HS-27A (cell line): ENCODE results near the gene SLC15A5.
A peak's percentile ranks its signal among the peaks of the same experiment; 100 is the strongest.

ENCODE experiments used
- DNase-seq: peaks from one replicate; pipeline ENCODE4 v3.0.0-alpha.2; 2012; ENCODE audit warnings: low read depth, missing footprints

SLC15A5 gene

DNA sequence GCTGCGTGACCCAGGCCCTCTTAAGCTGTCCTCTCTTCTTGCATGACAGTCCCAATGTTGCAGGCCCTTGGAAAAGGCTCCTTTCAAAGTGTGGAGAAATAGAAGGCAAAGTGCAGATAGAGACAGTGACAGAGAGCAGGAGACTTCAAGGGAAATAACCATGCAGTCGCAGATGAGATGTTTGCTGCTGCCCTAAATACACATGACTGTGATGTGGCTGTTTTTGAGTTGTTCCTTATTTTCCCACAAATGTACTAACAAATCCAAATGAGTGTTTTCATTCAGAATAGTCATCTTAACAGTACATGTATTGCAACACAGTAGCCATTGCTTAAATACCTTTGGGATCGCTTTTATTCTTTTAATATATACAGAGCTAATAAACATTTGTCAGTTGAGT is 101.6 kb downstream of the SLC15A5 start:
- no peak for DNase-seq

DNA sequence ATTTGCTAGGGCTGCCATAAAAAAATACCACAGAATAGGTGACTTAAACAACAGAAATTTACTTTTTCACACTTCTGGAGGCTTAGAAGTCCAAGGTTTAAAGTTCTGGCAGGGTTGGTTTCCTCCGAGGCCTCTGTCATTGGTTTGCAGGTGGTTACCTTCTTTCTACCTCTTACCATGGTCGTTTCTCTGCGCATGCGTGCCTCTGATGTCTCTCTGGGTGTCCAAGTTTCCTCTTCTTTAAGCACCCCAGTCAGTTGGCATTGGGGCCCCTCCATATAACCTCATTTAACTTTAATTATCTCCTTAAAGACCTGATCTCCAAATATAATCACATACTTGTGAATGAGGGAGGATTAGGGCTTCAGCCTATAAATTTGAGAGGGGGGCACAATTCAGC is 103.2 kb downstream of the SLC15A5 start:
- DNase-seq = no peak

DNA sequence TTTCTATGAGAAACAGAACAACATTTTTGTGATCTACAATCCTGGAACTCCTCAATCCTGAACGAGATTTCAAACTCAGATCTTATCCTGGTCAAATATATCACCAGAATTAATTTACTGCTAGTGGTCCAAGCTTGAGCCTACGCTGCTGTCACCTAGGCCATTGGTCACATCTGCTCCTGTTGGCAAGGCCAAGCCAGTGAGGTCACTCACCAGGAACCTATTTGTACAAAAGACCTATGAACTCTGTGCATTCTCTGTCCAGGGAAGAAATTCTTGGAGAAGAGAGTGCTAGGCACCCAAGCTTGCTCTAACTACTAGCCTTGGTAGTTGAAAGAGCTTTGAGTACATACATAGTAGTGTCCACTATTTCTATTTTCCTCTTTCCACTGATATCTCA is 106.1 kb downstream of the SLC15A5 start:
- no peak for DNase-seq

DNA sequence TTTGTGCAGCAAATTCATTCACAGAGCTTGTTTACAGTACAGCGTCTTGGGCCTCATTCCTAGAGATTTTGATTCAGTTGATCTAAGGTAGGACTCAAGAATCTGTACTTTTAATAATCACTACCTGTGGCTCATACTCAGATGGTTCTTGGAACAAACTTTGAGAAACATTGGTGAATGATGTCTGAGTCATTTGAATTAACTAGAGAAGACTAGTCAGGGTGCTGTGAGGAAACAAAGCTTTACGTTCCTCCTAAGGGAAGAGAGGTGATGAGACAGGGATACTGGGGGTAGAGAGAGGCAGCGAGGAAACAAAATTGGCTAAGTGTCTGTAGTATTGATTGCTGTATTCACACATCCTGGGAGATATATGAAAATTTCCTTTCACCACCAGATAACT is 109.4 kb downstream of the SLC15A5 start:
- DNase-seq = no peak

DNA sequence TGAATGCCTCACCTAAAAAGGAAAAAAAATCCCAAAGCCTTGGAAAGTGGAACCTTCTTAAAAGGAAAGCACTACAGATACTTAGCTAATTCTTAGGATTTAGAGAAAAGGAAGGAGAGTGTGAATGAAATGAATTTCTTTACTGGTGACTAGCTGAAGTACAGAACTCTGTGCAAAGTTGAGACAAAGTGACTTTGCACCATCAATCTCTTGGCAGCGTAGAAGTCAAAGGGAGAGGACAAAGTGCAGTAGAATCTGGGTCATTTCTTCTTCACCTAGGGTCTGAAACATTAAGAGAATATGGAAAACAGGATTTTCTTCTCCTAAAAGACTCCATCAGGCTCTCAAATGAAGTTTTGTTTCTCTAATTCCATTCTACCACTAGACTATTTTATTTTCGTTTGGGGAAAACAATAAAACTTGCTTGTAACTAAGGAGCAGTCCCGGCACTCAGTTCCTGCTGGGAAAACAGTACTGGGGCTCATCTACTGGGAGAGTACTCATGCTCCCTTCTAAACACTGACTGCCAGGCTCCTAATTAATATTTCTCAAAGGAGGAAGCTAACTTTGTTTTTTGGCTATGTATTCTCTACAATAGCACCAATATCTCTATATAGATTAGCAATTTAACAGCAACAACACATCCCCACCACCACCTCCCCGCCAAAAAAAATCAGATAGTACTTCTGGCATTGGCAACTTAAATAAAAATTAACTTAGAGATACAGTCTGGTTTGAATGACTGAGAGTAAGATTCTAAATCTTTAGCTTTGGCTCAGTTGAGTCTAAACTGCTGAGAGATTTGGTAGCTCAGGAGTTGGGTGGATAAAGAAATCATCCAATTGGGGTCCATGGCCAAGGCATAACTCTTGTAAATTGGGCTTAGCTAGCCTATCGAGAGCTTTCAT is 110.7 kb downstream of the SLC15A5 start:
- no peak for DNase-seq

DNA sequence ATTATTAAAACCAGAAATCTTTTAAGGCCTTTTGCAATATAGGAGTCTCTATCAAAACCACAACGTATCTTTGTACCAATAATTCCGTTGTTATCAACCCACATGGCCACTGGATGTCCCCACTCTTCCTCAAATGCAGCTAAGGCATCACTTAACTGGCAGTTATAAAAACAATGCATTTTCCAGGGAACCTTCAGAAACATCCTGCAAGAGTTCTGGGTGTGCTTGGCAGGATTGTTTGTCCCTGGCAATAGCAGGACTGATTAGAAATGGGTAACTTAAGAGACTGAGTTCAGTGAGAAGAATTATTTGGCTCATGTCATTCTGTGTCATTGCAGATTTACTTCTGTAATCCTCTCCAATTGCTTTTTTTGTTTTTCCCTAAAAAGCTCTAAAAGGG is 112.0 kb downstream of the SLC15A5 start:
- DNase-seq = peak; percentile 38

DNA sequence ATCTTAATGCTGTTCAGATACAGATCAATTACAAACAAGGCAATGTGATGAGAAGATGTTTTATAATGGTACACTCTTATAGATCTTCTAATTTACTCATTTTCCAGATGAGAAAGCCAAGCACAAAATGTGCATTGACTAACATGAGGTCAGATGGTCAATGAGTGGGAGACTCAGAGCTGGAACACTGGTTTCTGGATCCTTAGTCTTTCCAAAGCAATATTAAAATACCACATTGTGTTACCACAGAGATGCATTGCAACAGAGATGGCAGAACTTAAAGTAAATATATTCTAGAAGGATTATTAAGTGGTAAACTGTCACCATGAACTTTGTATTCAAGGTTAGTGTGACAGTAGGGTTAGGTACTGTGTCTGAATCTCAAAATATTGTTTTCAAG is 113.6 kb downstream of the SLC15A5 start:
- no peak for DNase-seq

DNA sequence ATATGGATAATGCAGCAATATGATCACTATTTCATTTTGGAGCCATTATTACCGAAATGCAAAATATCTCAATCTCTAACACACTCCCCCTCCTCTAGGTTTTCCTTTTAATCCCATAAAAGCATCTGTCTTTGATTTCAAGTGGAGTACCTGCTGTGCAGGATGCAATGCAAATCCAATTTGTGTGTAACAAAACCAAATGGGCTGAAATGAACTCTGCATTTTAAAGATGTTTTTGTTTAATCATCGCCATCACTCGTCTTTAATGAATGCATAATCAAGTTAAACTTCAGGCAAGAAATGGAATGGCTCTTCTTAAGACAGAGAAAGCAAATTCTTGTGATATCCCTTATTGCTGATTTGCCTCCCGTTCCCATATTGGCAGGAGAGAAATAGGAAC is 114.3 kb downstream of the SLC15A5 start:
- no peak for DNase-seq

DNA sequence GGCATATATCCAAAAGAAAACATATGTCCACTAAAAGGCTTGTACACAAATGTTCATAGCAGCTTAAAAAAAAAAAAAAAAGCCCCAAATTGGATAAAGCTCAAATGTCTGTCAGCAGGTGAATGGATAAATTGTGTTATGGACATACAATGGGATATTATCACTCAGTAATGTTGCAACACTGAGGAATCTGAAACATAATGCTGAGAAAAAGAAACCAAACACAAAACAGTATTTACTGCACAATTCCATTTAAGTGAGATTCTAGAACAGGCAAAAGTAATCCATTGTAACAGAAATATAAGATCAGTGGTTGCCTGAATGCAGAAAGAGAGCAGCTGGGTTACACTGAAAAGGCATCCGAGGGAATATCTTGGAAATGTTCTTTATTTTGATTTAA is 117.9 kb downstream of the SLC15A5 start:
- DNase-seq = no peak

DNA sequence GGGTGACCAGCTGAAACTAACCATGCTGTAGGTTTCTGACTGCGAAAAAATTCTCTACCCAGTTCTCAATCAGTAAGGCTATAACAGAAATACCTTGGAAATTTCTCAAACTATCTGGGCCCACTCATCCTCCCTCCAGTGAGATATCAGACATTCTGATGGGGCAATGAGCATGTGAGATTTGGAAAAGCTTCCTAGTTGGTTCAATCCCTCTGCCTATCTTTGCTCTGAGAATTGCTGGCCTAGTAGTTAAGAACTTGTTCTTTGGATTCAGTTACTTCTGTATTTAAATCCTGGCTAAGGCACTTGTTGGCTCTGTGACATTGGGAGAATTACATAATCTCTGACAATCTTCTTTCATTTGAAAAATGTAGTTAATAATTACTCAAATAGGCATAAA is 119.4 kb downstream of the SLC15A5 start:
- DNase-seq = no peak

DNA sequence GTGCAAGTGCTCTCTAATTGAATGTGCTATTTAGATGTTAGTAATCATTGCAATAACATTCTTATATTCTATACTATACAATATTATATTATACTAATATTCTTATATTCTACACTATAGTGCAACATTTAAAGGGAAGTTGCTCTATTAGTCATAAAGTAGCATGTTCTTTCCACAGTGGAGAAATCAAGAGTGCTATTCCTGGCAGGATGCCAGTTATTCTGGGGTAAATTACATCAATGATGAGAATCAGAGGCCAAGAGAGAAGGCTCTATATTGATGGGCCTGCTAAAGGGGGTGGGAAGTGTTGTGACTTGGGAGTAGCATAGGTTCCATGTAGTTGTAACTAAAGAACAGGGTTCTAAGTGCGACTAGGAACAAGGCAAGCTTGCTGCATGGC is 121.5 kb downstream of the SLC15A5 start:
- DNase-seq = no peak

DNA sequence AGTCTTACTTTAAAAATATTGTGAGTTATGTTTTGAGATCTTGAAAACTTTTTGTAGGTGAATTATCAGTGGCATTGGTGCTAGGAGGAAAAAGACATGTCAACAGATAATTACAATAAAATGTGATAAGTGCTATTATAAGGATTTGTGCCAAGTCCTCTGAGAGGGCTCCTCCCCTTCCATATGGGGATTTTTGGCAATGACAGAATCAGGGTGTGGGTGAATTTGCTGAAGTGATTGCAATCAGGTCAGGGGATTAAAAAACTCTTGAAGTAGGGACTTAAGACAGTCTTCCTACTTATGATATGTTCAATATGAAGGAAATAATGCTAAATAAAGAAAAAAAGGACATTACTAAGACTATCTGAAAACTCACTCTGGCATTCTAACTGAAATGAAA is 122.5 kb downstream of the SLC15A5 start:
- DNase-seq = no peak

DNA sequence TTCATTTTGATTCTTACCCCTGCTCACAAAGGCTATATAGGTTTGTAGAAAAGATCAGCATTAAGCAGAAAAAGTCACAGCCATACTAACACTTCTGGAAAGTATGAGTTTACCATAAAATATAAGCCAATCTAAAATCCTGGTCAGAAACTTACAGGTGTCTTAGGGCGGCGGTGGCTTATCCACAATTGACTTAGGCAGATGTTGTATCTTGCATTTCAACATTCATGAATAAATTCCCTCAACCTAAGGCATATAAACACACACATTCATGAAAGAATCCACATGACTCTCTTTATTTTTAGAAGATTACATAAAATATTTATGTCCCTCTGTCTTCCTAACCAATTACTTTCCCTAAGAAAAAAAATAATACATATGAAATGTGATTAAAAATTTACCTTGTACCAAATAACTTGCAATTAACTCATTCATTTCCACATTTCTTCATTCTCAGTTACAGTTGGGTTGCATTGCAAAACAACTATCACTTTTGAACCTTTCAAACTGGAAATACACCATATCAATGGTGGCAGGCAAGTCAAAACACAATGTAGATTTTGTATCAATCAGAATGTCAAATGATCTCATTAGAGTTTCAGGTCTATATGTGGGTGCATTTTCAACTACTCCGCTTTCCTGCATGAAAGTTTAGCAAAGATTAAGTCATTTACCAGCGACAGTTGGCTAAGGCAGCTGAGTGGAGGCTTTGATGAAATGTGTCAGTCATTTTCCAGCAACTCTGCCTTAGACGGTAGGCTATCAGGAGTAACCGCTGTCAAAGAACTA is 124.4 kb downstream of the SLC15A5 start:
- DNase-seq = no peak

DNA sequence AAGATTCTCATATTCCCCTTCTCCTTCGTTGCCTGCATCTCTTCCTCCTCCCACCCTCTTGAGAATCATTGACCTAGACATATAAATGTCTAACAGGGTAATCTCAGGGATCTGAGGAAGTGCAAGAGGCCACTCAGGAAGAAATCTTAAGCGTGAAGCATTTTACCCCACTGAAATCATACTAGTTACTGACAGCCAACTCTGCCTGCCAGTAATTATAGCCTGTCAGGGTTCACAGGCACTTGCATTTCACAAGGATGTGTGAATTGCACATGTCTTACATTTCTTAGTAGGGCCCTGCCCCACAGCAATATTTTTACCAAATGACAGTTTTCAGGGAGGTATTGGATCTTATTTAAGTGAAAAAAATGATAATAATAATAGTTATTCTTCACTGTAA is 127.2 kb downstream of the SLC15A5 start:
- DNase-seq = no peak

DNA sequence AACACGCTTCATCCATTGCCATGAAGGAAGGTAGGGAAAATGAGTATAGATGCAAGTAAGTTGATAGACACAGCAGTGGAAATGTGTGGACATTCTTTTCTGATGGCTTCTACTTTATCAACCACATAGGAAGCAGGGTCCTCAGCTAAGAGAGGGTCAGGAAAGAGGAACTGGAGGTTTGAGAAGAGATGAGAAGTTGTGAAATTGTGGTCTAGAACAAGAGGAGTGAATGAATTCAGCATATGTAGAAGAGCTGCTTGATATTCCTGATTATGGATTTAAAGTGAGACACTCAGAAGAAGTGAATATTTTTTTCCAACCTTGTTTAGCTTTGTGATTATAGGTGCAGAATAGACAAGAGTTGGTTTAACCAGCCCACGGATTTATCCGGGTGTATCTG is 128.5 kb downstream of the SLC15A5 start:
- no peak for DNase-seq
